WI38 (cell line): ENCODE data around the gene MAP10.

ENCODE experiments used
- H3K4me3 ChIP-seq: 2 replicates; pipeline ENCODE4 v1.5.1; 2011; ENCODE audit warnings: low read depth, mild to moderate bottlenecking, control low read depth, low read length
- CTCF ChIP-seq: IDR thresholded peaks from 2 replicates; pipeline ENCODE4 v1.5.1; 2012; ENCODE audit warnings: low read depth, mild to moderate bottlenecking, control low read depth, low read length

The MAP10 gene

DNA sequence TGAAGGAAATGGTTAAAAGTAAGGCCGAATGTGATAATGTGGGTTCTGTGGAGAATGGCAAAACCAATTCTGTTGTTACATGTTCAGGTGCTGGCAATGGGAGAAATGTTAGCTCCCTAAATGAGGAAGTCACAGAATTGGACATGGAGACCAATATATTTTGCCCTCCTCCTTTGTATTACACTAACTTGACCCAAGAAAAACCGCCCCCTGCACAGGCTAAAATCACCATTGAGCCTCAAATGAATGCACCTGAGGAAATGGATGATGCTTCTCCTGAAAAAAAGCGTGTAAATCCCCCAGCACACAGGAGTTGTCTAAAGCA lies 932 bp downstream of the MAP10 start:
- TF ChIP-seq CTCF = no peak
- H3K4me3 ChIP-seq = peak overlapping the region; percentile 63

DNA sequence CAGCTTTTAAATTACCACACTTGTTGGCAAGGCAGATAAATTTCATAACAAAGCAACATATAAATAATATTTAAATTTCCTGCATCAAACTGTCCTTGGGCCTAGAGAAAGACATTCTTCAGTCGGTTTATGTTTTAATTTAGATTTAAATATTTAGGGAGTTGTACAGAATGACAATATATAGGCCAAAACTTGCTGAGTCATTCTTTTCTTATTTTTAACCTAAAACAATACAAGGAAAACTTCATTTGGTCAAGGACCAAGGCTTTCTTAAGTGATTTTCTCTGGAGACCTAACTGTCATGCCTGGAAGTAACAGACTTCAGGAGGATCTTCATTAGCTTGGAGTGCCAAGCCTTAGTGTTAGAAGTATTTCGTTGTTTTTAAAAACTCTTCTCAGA lies 5.6 kb downstream of the MAP10 start:
- no peak overlapping the region for H3K4me3 ChIP-seq
- no peak for TF ChIP-seq CTCF

GRCh38 chr1:232812560-232812959 lies 7.3 kb downstream of the MAP10 start:
- TF ChIP-seq CTCF = no peak

DNA sequence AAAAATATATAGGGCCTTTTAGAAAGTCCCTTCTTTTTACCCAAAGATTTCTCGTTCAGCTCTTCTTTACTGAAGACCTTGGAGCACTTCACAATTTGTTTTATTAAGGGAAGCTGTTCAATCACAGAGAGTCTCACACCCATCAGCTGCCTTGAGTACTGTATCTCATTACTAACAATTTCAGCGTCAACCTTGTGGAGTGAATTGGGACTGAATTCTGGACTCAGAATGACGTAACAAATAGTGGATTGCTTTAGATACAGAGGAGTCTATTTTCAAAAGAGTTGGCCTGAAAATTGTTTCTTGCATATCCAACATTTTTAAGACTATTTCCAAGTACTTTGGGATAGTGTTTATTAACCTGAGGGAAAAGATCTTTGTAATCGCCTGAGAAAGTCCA lies 7.9 kb downstream of the MAP10 start:
- H3K4me3 ChIP-seq = no peak overlapping the region
- TF ChIP-seq CTCF = no peak

More at GRCh38 chr1:232812560-232812959, 7.3 kb downstream of the MAP10 start:
- H3K4me3 ChIP-seq = no peak overlapping the region

DNA sequence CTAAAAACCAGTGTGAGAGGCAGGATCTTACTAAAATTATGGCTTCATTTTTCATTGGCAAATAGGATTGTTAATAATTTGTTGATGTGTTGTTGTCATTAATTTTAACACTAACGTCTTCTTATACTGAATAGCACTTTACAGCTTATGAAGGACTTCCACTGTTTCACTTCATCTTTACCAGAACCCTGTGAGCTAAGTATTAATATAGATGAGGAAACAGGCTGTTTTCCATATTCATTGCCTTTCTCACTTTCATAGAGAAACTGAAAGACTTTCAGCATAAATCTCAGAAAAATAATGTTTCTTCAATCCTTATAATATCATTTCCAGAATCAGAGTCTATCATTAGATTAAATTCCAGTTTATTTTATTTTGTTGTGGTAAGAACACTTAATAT lies 8.5 kb downstream of the MAP10 start:
- no peak overlapping the region for H3K4me3 ChIP-seq
- TF ChIP-seq CTCF = no peak

DNA sequence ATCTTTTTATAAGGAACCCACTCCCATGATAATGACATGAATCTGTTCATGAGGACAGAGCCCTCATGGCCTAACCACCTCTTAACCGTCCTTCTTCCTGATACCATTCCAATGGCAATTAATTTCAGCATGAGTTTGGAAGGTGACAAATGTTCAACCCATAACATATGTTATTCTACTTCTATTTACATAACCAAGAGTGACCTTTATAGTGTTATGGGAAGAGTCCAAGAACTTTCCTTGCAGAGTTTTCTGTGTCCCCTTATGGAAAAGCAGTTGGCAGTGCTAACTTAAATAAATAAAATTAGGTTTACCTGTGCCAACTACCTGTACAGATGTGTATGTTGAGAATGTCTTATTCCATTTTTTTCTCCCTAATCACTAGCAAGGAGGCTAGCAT lies 11.1 kb downstream of the MAP10 start:
- TF ChIP-seq CTCF = no peak
- H3K4me3 ChIP-seq = no peak overlapping the region

GRCh38 chr1:232818040-232818439 lies 12.8 kb downstream of the MAP10 start:
- no peak for TF ChIP-seq CTCF
- H3K4me3 ChIP-seq = no peak overlapping the region
